DND-41 (cell line): Measurements from ENCODE around the gene NCAPD3.

ENCODE experiments used
- CTCF ChIP-seq: IDR thresholded peaks from 2 replicates; pipeline ENCODE4 v1.5.1; 2012; ENCODE audit warnings: borderline replicate concordance, low read length, moderate library complexity, mild to moderate bottlenecking; ENCODE audit not compliant: poor library complexity, severe bottlenecking; ENCODE audit errors: extremely low read depth
- EZH2 ChIP-seq: IDR thresholded peaks from 3 replicates; pipeline ENCODE4 v1.6.1; 2012; ENCODE audit warnings: borderline replicate concordance, low read depth, mild to moderate bottlenecking, moderate library complexity, low read length, inconsistent platforms; ENCODE audit not compliant: severe bottlenecking

- no peak for TF ChIP-seq CTCF
- no peak for TF ChIP-seq EZH2
These were observed 1.2 kb upstream of the NCAPD3 start for GRCh38 chr11:134224710-134225664.
